SHP77 treated with DMSO at 0.1 percent for 48 hours (cell line): ENCODE results near the gene TYSND1.
"Not testable (repeated sequence)": the region's sequence is repeated elsewhere in the genome, so short reads cannot be mapped to it uniquely, and the experiment has no call there.

Source experiments
- DNase-seq: peaks from one replicate; lab custom pipeline; 2025; lab: John Stamatoyannopoulos, UW

The TYSND1 gene, protein sequence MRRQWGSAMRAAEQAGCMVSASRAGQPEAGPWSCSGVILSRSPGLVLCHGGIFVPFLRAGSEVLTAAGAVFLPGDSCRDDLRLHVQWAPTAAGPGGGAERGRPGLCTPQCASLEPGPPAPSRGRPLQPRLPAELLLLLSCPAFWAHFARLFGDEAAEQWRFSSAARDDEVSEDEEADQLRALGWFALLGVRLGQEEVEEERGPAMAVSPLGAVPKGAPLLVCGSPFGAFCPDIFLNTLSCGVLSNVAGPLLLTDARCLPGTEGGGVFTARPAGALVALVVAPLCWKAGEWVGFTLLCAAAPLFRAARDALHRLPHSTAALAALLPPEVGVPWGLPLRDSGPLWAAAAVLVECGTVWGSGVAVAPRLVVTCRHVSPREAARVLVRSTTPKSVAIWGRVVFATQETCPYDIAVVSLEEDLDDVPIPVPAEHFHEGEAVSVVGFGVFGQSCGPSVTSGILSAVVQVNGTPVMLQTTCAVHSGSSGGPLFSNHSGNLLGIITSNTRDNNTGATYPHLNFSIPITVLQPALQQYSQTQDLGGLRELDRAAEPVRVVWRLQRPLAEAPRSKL

DNA sequence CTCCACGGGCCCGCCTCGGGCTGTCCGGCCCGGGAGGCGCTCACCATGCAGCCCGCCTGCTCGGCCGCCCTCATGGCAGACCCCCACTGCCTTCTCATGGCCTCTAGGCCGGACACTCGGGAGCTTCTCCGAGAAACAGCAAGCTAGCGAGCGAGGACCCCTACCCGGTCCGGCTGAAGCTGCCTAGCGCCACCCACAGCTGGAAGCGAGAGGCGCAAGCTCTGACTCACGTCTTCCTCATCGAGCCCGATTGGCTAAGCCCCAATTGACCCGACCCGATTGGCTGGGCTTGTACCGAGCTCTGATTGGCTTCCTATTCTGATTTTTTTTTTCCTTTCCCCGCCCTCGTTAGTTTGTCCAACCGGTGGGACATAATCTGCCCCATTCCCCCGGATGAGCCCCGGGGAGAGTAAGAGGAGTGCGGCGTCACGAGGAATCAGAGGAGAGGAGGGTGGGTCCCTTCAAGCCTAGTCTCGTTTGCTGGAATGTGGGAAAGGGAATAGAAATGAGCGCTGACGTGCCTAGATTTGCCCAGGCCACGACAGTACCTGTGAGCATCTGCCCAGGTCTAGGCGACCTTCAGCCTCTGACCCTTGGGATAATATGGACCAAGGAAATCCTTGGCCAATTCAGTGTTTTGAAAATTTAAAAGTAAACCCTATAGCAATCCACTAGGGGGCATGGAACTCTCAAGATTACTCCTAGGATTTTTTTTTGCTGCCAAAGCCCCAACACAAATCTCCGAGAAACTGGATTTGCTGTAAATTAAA is at the start of gene TYSND1:
Gene TYSND1 (minus strand): TSS at position 212 of the 770 bp plus-strand sequence. CDS start 114 bp downstream, at position 98.
- peak; percentile 82 for DNase-seq

DNA sequence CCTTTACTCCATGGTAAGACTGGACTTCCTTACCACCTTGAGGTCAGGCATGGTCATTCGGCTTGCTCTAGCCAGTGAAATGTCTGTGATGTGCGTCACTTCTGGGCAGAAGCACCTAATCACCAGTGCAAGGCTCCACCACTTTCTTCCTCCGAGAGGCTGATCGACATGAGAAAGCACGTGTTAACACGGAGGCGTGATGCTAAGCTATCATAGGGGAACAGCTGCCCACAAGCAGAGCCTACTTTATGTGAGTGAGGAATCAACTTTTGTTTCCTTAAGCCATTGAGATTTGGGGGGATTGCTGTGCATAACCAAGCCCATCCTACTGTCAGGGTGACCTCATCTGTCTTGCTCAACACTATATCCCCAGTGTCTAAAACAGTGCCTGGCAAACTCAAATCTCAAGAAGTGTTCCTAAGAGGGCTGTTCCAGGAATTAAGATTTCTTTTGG is 46.9 kb upstream of the TYSND1 start:
- no peak for DNase-seq

DNA sequence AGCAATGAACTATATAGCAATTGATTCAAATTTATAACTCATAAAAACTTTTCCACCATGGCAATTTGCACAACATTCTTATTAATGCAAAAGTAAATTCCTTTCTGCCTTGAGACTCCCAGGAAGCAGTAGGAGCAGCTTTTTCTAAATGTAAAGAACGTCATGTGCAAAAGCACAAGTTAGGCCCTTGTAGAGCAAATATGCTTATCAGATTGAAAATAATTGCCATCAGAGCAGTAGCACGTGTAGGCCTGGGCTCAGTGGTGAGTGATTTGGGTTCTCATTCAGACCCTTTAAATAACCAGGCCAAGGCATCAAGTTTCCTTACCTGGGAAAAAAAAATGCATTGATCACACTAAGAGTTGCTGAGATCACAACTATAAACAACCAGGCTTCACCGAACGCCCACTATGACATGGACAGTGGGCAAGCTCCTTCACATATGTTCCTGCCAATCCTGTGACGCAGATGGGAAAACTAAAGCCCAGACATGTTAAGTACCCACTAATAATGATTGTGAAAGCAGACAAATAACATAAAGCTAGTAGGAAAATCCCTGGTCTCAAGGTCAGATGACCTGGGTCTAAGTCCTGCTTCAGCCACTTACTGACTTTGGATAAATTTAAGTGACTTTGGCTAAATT is 45.9 kb upstream of the TYSND1 start:
- no peak for DNase-seq

DNA sequence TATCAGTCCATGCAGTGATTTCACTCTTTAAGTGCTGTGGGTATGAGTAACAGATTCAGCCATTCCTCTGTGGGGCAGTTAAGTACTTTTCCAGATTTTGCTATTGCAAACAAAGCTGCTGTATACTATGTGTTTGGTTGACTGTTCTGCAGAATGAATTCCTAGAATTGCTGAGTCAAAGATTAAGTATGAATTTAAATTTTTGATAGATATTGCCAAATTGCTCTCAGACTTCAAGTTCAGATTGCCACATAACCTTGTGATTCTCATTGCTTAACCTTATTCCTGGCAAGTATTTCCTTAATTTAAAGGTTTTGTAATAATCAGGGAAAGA is 45.4 kb upstream of the TYSND1 start:
- DNase-seq = no peak

DNA sequence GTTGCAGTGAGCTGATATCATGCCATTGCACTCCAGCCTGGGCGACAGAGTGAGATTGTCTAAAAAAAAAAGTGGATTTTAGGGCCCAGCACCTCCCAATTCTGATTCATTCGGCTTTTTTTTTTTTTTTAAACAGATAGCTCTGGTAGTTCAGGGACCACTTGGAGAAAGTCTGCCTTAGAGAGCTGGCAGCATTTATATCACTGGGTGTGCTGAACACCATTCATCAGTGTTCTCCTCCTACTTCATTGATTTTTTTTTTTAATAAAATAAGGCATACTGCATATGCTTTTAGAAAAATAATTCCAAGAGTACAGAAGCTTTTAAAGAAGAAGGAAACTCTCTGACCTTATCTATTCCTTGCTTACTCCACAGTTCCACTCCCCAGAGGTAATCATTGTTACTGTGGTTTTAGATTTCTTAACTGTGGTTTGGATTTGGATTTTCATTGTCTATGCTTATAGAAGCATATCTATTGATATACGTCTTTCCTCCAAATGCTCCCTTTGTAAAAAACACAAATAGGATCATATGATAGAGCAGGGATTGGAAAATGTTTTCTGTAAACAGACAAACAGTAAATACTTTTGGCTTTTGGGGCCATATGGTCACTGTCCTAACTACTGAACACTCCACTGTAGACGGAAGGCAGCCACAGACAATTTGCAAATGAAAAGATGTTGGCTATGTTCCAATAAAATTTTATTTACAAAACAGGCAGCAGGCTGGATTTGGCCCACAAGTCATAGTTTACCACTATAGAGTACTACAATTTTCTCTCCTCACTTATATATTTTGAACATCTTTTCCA is 44.9 kb upstream of the TYSND1 start:
- no peak for DNase-seq

DNA sequence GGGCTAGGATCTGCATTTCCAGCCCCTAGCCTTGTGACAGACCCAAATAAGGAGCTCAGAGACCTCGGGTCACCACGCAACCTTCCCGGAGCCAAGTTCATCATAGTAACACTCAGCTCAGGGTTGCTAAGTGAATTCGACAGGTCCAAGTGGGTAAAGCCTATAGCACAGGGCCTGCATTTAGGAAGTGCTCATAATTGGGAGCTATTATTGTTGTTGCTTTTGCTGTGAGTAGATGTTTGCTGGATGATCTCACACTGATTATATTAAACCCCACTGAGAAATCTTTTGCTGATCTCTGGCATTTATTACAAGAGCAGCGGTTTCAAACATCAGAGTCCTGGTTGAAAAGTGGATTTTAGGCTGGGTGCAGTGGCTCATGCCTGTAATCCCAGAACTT is 44.1 kb upstream of the TYSND1 start:
- no peak for DNase-seq

DNA sequence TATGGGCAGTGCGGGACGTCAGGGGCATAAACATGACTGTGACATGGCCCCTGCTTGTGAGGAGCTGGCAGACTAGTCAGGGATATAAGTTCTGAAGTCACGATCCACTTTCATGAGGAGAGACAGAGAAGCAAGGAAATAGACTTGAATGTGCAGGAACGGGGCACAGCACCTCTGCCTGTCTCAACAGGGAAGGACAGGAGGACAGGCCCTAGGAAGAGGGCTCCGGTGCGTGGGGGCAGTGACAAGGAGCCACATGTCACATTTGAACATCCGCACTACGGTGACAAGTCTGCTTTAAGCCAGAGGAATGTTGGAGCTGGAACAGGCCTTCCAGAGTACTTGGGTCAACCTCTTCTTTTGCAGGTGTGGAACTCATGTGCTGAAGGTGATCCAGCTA is 43.6 kb upstream of the TYSND1 start:
- no peak for DNase-seq

DNA sequence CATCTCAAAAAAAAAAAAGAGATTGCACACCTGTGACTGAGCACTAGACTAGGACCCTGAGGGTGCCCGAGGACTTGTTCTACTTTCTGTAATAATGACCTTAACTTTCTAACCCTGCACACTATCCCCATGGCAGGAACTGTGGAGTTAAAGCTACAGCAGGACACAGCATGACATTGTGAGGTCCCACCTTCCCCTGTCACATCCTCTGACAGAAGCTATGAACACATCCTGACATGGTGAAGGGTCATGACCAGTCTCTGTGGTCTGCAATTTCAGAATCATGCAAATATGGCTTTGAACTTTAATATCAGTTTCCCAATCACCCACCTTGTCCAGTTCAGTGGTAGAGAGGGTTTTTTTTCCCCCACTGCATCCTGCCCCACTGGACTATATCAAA is 42.3 kb upstream of the TYSND1 start:
- no peak for DNase-seq

DNA sequence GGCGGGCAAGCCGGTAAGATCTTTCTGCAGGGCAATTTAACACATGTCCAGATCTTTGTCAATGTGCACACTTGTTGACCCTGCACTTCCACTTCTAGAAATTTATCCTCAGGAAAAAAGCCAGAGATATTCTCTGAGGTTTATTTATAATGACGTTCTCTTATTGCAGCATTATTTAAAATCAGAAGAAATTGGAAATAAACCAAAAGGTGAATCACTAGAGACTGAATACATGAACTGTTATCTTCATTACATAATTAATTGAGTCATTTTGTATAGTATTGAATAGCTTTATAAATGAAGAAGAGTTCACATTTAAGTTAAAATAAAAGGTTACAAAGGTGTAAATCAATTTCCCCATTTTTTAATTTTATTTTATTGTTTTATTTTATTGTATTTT is 40.1 kb upstream of the TYSND1 start:
- DNase-seq = no peak

DNA sequence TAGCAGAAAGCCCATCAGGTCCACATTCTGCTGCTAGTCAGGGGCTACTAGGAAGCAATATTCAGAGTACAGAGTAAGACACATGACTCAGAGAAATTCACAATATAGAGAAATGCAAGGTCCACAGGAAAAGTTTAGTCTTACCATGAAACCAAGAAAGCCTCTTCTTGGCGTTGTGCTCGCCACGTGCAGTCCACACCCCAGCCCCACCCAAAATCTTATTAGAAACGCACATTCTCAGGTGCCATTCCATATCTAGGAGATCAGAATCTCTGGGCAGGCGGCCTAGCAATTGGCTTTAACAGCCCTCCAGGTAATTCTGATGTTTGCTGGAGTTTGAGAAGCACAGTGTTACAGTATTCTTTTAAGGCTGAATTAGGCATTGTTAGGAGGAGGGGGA is 39.6 kb upstream of the TYSND1 start:
- no peak for DNase-seq

DNA sequence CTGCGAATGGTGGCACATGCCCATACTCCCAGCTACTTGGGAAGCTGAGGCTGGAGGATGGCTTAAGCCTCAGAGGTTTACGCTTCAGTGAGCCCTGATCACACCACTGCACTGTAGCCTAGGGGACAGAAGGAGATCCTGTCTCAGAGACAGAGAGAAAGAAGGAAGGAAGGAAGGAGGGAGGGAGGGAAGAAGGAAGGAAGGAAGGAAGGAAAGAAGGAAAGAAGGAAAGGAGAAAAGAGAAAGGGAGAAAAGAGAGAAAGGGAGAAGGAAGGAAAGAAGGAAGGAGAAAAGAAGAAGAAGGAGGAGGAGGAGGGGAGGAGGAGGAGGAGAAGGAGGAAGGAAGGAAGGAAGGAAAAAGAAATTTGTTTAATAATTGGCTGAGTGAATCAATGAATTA is 36.8 kb upstream of the TYSND1 start:
- DNase-seq = no peak

DNA sequence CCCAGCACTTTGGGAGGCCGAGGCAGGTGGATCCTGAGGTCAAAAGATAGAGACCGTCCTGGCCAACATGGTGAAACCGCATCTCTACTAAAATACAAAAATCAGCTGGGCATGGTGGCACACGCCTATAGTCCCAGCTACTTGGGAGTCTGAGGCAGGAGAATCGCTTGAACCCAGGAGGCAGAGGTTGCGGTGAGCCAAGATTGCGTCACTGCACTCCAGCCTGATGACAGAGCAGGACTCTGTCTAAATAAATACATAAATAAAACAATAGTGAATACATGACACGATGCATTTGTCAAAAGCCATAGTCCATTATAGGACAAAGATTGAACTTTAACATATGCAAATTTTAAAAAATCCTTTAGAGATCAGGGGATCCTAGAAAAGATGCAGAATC is 32.7 kb upstream of the TYSND1 start:
- DNase-seq = not testable (repeated sequence)

DNA sequence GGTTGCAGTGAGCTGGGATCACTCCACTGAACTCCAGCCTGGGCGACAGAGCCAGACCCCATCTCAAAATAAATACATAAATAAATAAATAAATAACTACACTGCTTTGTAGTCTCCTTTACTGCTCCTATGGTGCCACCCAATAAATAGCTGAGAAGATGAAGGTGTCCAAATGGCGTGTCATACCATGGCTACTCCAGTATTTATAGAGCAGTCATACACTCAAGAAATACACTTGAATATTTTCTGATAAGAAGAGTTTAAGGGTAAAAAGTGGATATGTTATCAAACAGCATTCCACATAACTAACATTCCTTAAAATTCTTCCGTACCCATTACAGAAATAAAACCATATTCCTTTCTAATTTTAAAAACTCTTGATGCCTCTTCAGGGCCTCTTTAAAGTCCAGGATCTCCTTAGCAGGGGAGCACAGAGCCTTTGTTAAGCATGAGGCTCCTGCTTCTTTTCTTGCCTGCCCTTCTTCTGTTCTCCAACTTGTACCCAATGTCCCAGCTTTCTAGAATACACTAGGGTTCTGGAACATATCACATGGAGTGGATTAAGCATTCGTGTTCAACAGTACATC is 31.7 kb upstream of the TYSND1 start:
- DNase-seq = no peak

DNA sequence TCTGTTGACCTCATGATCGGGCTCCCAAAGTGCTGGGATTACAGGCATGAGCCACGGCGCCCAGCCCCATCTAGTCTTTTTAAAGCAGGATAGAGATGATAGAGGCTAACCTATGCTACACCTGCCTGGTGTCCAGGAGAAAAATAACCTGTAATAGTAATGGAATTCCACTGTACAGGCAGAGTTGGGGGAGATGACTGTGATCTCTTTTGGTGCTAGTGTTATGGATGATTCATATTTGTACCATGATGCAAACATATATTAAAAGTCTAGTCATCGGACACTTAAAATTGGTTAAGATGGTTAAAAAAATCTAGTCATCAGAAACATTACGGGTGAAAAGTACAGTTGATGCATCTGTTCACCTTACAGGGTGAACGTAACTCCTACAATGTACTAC is 29.9 kb upstream of the TYSND1 start:
- no peak for DNase-seq

DNA sequence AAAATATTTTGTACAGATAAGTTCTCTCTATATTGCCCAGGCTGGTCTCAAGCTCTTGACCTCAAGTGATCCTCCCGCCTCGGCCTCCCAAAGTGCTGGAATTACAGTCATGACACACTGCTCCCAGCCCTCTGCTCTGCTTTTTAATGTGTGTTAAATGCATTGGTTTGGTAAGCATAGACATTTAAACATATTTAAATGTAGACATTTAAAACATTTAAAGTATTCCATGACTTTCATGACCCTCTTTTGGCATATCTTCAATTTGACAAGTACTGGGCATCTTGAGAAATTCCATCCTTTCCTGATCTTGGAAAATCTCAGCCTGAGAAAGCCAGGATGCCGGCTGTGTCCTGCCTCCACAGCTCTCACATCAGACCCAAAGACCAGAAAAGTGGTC is 29.0 kb upstream of the TYSND1 start:
- DNase-seq = no peak

DNA sequence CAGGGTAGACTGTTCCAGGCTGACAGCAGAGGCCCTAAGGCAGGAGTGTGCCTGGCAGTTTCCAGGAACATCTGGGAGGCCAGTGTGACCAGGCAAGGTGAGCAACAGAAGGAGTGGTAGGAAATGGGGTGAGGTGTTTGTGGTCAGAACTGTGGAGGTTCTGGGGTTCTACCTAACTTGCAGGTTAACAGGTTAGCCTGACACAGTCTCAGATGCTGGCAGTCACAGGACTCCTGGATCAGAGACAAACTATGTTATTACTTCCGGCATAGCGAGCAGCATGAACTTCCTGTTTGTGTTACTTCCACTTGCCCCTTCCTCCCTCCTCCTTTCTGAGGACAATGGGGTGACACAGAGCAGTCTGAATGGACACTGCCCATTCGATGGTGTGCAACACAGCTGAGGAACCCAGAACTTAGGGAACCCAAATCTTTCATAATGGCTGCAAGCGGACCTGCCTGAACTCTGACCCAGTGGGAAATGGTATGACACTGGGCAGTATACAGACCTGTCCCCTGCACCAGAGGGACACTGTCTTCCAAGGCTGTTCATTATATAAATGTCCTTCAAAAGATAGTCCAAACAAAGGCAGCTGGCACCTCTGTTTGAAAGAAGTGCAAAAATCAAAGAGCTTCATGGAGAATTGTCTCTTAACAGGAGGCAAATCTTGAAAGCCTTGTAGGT is 27.7 kb upstream of the TYSND1 start:
- no peak for DNase-seq

DNA sequence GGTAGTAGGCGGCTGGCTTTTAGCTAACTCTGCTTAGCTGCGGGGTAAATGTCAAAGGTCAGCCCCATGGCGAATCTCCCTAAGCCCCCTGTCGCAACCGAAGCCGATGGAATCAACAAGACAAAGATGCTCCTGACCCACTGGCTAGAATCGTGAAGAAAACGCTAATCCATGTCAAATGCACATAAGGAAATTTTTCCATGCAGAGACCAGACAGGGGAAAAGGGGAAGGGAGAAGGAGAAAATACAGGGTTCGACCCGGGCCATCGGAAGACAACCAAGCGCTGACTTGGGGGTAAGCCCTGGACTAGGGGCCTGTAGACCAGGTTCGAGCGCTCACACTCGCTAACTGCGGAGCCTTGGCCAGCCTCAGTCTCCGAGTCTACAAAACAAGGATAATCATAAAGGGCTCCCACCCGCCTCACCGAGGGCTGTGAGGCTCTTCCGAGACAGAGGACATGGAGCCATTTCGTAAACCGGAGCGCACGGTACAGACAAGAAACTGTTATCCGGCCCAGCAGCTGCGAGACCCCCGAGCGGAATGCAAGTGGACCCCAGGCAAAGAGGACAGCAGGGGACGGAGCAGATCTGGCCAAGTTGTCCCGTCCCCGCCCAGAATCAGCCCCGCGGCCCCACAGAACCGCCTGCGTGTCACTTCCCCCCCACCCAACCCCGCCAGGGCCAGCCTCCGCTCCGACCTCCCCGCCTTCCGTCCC is 23.3 kb upstream of the TYSND1 start:
- no peak for DNase-seq

DNA sequence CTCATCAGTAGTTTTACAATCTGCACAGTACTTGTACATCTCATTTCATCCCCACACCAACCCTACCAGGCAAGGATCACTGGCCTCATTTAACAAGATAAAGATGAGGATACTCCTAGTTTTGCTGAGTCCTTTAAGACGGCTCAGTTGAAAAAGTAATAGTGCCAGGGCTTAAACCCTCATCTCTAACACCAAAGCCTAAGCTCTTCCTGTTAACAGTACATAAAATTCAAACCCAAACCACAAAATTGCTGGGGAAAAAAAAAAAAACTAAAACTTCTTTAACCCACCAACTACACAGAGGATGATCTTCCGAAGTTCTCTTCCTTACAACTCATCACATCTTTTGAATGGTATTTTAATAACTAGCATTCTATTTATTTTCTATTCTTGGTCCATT is 22.5 kb upstream of the TYSND1 start:
- no peak for DNase-seq

DNA sequence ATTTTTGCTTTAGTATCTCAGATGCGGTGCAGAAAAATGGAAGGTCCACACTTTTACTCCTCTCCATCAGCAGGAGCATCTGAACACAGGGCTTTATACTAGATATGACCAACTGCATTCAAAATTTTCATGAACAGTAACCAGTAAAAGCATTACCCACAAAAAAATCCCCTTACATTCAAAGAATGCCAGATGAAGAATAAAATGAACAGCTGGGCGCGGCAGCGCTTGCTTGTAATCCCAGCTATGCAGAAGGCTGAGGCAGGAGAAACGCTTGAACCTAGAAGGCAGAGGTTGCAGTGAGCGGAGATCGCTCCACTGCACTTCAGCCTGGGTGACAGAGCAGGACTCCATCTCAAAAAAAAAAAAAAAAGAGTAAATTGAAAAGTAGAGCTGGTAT is 20.7 kb upstream of the TYSND1 start:
- no peak for DNase-seq

DNA sequence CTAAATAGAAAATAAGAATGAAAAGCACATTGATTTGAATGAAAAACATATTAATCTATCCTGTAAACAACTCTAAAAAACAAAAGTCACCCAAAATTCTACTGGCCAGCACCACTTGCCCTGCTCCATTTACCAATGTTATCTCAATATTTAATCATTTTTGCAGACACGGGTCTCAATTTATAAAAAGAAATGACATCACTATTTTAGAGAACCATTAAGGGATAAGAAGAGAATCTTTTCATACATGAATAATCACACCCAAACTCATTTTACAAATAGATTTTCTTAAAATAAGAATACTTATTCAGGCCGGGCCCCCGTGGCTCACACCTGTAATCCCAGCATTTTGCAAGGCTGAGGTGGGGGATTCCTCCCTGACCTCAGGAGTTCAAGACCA is 19.9 kb upstream of the TYSND1 start:
- no peak for DNase-seq
